ENCODE results near the gene NEO1. TPM values are rescaled to one million over a fixed set of nuclear protein-coding genes. Genes with fewer than 3 reads are reported as not detected.

Gene NEO1
- polyA plus RNA-seq, 1 donor (not counting 4 experiments of a cell fraction or from before 2014, with no cell fraction given): 4.4 TPM

DNA sequence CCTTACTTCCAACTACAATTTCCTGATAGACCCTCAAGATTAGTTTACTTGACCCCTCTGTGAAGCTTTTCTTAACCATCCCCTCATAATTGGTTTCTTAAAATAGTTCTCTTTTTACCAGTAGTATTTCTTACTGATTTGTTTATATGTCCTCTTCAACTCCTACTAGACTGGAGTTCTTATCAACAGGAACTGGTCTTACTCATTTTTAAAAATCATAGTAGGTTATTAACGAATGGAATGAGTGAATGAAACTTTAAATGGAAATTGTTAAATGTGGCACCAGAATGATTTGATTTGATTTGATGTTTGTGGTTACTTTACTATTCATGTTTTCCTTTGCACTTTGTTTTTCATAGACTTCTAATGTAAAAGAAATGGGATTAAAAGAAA, 91.5 kb downstream of the NEO1 start:
- no peak overlapping the region for H3K4me2 ChIP-seq (ENCODE audit: control insufficient read depth, extremely low read depth, insufficient read depth, low read depth, low read length)
- H4K20me1 ChIP-seq (ENCODE audit: control insufficient read depth, extremely low read depth, insufficient read depth, low read length): no peaks in the 10 kb centered on the region
- no peak for FAIRE-seq
- no peak for TF ChIP-seq EZH2 (IDR thresholded peaks at IDR 0.05; ENCODE audit: low read length)
- TF ChIP-seq, protein P1, sequence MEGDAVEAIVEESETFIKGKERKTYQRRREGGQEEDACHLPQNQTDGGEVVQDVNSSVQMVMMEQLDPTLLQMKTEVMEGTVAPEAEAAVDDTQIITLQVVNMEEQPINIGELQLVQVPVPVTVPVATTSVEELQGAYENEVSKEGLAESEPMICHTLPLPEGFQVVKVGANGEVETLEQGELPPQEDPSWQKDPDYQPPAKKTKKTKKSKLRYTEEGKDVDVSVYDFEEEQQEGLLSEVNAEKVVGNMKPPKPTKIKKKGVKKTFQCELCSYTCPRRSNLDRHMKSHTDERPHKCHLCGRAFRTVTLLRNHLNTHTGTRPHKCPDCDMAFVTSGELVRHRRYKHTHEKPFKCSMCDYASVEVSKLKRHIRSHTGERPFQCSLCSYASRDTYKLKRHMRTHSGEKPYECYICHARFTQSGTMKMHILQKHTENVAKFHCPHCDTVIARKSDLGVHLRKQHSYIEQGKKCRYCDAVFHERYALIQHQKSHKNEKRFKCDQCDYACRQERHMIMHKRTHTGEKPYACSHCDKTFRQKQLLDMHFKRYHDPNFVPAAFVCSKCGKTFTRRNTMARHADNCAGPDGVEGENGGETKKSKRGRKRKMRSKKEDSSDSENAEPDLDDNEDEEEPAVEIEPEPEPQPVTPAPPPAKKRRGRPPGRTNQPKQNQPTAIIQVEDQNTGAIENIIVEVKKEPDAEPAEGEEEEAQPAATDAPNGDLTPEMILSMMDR (optimal IDR thresholded peaks at IDR 0.05 in 1 of 3, IDR thresholded peaks at IDR 0.05 in 1 of 3, conservative IDR thresholded peaks at IDR 0.05 in 1 of 3; ENCODE audit: extremely low read depth in 1 of 3, insufficient read depth in 2 of 3, low read length in 3 of 3): no peak
- no peaks in the 10 kb centered on the region for H3K9me3 ChIP-seq (ENCODE audit: control insufficient read depth, low read depth, low read length)
- H2AFZ ChIP-seq (ENCODE audit: control insufficient read depth, low read length): no peak overlapping the region
- no peak overlapping the region for H3K9ac ChIP-seq (ENCODE audit: control insufficient read depth, extremely low read depth, insufficient read depth, low read length)
- H3K79me2 ChIP-seq (ENCODE audit: control insufficient read depth, insufficient read depth, low read length): no peaks in the 10 kb centered on the region
- no peaks in the 10 kb centered on the region for H3K9me1 ChIP-seq (ENCODE audit: control insufficient read depth, extremely low read depth, insufficient read depth, low read length)
- DNase-seq (ENCODE audit: low read depth, low spot score): no peak
- H3K36me3 ChIP-seq (ENCODE audit: control insufficient read depth in 2 of 2, extremely low read depth in 1 of 2, insufficient read depth in 2 of 2, low read length in 2 of 2): no peaks in the 10 kb centered on the region
- H3K4me3 ChIP-seq (ENCODE audit: control insufficient read depth in 2 of 3, extremely low read depth in 1 of 3, insufficient read depth in 2 of 3, low read depth in 1 of 3, low read length in 3 of 3): no peak overlapping the region
- dilution Hi-C loops (cut with MboI; ENCODE audit: extremely low pct_ligation_motif_present, low sequenced_read_pairs): no loop called here
- H3K4me1 ChIP-seq (ENCODE audit: control insufficient read depth, extremely low read depth, insufficient read depth, low read length): no peaks in the 10 kb centered on the region
- H3K27ac ChIP-seq (ENCODE audit: control insufficient read depth, insufficient read depth, low read length): no peak overlapping the region
- no peaks in the 10 kb centered on the region for H3K27me3 ChIP-seq (ENCODE audit: control insufficient read depth, extremely low read depth, insufficient read depth, low read length)

DNA sequence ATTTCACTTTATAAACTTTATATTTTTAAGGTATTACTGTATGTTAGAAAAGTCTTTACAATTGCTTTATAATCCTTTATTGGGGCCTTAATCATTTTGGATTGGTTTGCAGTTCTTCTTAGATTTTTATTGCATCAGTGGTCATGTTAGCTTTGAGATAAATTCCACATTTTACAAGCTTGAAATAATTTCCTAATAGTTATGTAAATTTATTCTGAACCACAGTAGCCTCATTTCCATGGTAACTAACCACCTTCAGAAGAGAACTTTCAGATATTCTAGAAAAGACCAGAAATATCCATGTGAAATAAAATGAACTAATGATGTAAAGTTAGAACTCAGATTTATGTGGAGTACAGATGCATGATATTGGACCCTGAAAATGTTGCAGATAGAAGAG, 94.2 kb downstream of the NEO1 start:
- no peaks in the 10 kb centered on the region for H3K79me2 ChIP-seq (ENCODE audit: control insufficient read depth, insufficient read depth, low read length)
- H3K27ac ChIP-seq (ENCODE audit: control insufficient read depth, insufficient read depth, low read length): no peak overlapping the region
- no peak for FAIRE-seq
- no peaks in the 10 kb centered on the region for H3K27me3 ChIP-seq (ENCODE audit: control insufficient read depth, extremely low read depth, insufficient read depth, low read length)
- TF ChIP-seq, protein P1 (optimal IDR thresholded peaks at IDR 0.05 in 1 of 3, IDR thresholded peaks at IDR 0.05 in 1 of 3, conservative IDR thresholded peaks at IDR 0.05 in 1 of 3; ENCODE audit: extremely low read depth in 1 of 3, insufficient read depth in 2 of 3, low read length in 3 of 3): no peak
- no peak for TF ChIP-seq EZH2 (IDR thresholded peaks at IDR 0.05; ENCODE audit: low read length)
- no peaks in the 10 kb centered on the region for H3K36me3 ChIP-seq (ENCODE audit: control insufficient read depth in 2 of 2, extremely low read depth in 1 of 2, insufficient read depth in 2 of 2, low read length in 2 of 2)
- DNase-seq (ENCODE audit: low read depth, low spot score): no peak
- no peak overlapping the region for H3K4me2 ChIP-seq (ENCODE audit: control insufficient read depth, extremely low read depth, insufficient read depth, low read depth, low read length)
- no peak overlapping the region for H3K4me3 ChIP-seq (ENCODE audit: control insufficient read depth in 2 of 3, extremely low read depth in 1 of 3, insufficient read depth in 2 of 3, low read depth in 1 of 3, low read length in 3 of 3)
- H3K9ac ChIP-seq (ENCODE audit: control insufficient read depth, extremely low read depth, insufficient read depth, low read length): no peak overlapping the region
- no peaks in the 10 kb centered on the region for H3K9me3 ChIP-seq (ENCODE audit: control insufficient read depth, low read depth, low read length)
- no peaks in the 10 kb centered on the region for H3K4me1 ChIP-seq (ENCODE audit: control insufficient read depth, extremely low read depth, insufficient read depth, low read length)
- dilution Hi-C loops (cut with MboI; ENCODE audit: extremely low pct_ligation_motif_present, low sequenced_read_pairs): no loop called here
- H2AFZ ChIP-seq (ENCODE audit: control insufficient read depth, low read length): no peak overlapping the region
- H4K20me1 ChIP-seq (ENCODE audit: control insufficient read depth, extremely low read depth, insufficient read depth, low read length): no peaks in the 10 kb centered on the region
- H3K9me1 ChIP-seq (ENCODE audit: control insufficient read depth, extremely low read depth, insufficient read depth, low read length): no peaks in the 10 kb centered on the region

Measured in keratinocyte (primary cell).